CD14-positive monocyte (primary cell): Measurements from ENCODE around the gene FOXO4. TPM values are rescaled to one million over a fixed set of nuclear protein-coding genes. Genes with fewer than 3 reads are reported as not detected.

Experiments
- DNase-seq, 3 donors: peaks; one replicate each; pipeline ENCODE4 v3.0.0-alpha.2; 2011 to 2022
- H2AFZ ChIP-seq: 2 replicates; pipeline ENCODE4 v1.6.0; 2012; ENCODE audit warnings: mild to moderate bottlenecking, low read depth, low read length, inconsistent platforms; ENCODE audit not compliant: insufficient read depth, poor library complexity, severe bottlenecking
- H3K27ac ChIP-seq, 2 donors: 1 replicate in 1 of 2; 2 replicates in 1 of 2; pipeline ENCODE4 v1.5.1; 2012 to 2013; ENCODE audit warnings: low read length in 2 of 2, control low read depth in 1 of 2, inconsistent platforms in 1 of 2, low read depth in 1 of 2, mild to moderate bottlenecking in 1 of 2
- H3K27me3 ChIP-seq, 2 donors: one replicate each; pipeline versions ENCODE4 v1.6.0 to v1.6.1; 2011 to 2013; ENCODE audit warnings: low read length in 2 of 2; ENCODE audit not compliant: control insufficient read depth in 2 of 2, insufficient read depth in 2 of 2
- H3K36me3 ChIP-seq, 2 donors: replicated peaks in 1 of 2; 1 replicate in 1 of 2; 2 replicates in 1 of 2; pipeline versions ENCODE4 v1.5.1 to v1.6.1; 2012 to 2013; ENCODE audit warnings: low read length in 2 of 2, control low read depth in 1 of 2, inconsistent platforms in 1 of 2, mild to moderate bottlenecking in 1 of 2; ENCODE audit not compliant: insufficient read depth in 2 of 2, control insufficient read depth in 1 of 2
- H3K4me1 ChIP-seq, 2 donors: 1 replicate in 1 of 2; 2 replicates in 1 of 2; pipeline versions ENCODE4 v1.5.1 to v1.6.1; 2012 to 2013; ENCODE audit warnings: low read length in 2 of 2, control low read depth in 1 of 2, inconsistent platforms in 1 of 2, mild to moderate bottlenecking in 1 of 2, moderate library complexity in 1 of 2; ENCODE audit not compliant: insufficient read depth in 2 of 2, control insufficient read depth in 1 of 2
- H3K4me2 ChIP-seq: replicated peaks from 2 replicates; pipeline ENCODE3; 2012; ENCODE audit warnings: low read length, moderate library complexity, mild to moderate bottlenecking; ENCODE audit not compliant: poor library complexity, severe bottlenecking; ENCODE audit errors: extremely low read depth
- H3K4me3 ChIP-seq, 3 experiments: fragments of 200-600 bp in 1 of 3; sonication (generic) in 1 of 3; replicated peaks in 1 of 3; 1 replicate in 2 of 3; 2 replicates in 1 of 3; pipeline ENCODE4 v1.5.1; 2011 to 2013; ENCODE audit warnings: low read length in 3 of 3, mild to moderate bottlenecking in 3 of 3, control low read depth in 2 of 3, low read depth in 2 of 3, inconsistent platforms in 1 of 3, moderate library complexity in 1 of 3
- H3K79me2 ChIP-seq: 2 replicates; pipeline ENCODE4 v1.6.0; 2012; ENCODE audit warnings: mild to moderate bottlenecking, control low read depth, inconsistent platforms, low read length, moderate library complexity; ENCODE audit not compliant: insufficient read depth
- H3K9ac ChIP-seq: 2 replicates; pipeline ENCODE4 v1.6.0; 2017; ENCODE audit warnings: low read length, mild to moderate bottlenecking; ENCODE audit not compliant: insufficient read depth, poor library complexity, severe bottlenecking
- H3K9me3 ChIP-seq, 2 donors: replicated peaks in 1 of 2; 1 replicate in 1 of 2; 2 replicates in 1 of 2; pipeline versions ENCODE4 v1.5.1 to v1.6.1; 2012 to 2013; ENCODE audit warnings: low read length in 2 of 2, control low read depth in 1 of 2; ENCODE audit not compliant: control insufficient read depth in 1 of 2, insufficient read depth in 1 of 2
- H4K20me1 ChIP-seq: 2 replicates; pipeline ENCODE4 v1.6.0; 2012; ENCODE audit warnings: mild to moderate bottlenecking, low read length, control low read depth, moderate library complexity; ENCODE audit not compliant: insufficient read depth
- H3K27ac Mint-ChIP-seq, 7 donors: one replicate each; pipeline ENCODE4 v1.8.0; 2020; ENCODE audit warnings: mild to moderate bottlenecking in 7 of 7, mixed read lengths in 7 of 7, moderate library complexity in 6 of 7, inconsistent platforms in 2 of 7
- H3K27me3 Mint-ChIP-seq, 3 donors: one replicate each; pipeline ENCODE4 v1.8.0; 2021 to 2022; ENCODE audit warnings: low read depth in 3 of 3, mild to moderate bottlenecking in 3 of 3, mixed read lengths in 3 of 3, moderate library complexity in 3 of 3, inconsistent platforms in 1 of 3
- H3K36me3 Mint-ChIP-seq, 2 donors: one replicate each; pipeline ENCODE4 v1.8.0; 2020; ENCODE audit warnings: mixed read lengths in 2 of 2, inconsistent platforms in 1 of 2, mild to moderate bottlenecking in 1 of 2
- H3K4me1 Mint-ChIP-seq: one replicate; pipeline ENCODE4 v1.8.0; 2020; ENCODE audit warnings: mild to moderate bottlenecking, mixed read lengths
- H3K4me3 Mint-ChIP-seq, 2 donors: one replicate each; pipeline ENCODE4 v1.8.0; 2020; ENCODE audit warnings: mild to moderate bottlenecking in 2 of 2, mixed read lengths in 2 of 2, moderate library complexity in 1 of 2
- H3K9me3 Mint-ChIP-seq, 7 donors: one replicate each; pipeline ENCODE4 v1.8.0; 2020 to 2022; ENCODE audit warnings: mixed read lengths in 7 of 7, mild to moderate bottlenecking in 6 of 7, moderate library complexity in 6 of 7, inconsistent platforms in 2 of 7
- CTCF ChIP-seq: fragments of 200-600 bp; IDR thresholded peaks from one replicate; pipeline ENCODE4 v1.8.0; 2022; ENCODE audit warnings: antibody characterized with exemption, mild to moderate bottlenecking
- WGBS: methylation state at CpG from one replicate; pipeline ENCODE4 v1.1.5; 2013; ENCODE audit warnings: missing lambda C conversion rate; ENCODE audit not compliant: insufficient coverage; 5-methylcytosine and 5-hydroxymethylcytosine counted together
- intact Hi-C, 2 donors: fragments of 100-400 bp; cut with micrococcal nuclease; formaldehyde crosslinking; loops; one replicate each; pipeline versions ENCODE4 v1.15.0 to v1.15.1; 2023
- polyA plus RNA-seq, 3 donors: library from polyadenylated mRNA; depleted of rRNA in 1 of 3; unstranded in 2 of 3; stranded (reverse) in 1 of 3; fragments of 300-500 nt in 2 of 3; fragments of >200 nt in 1 of 3; fragmentation: Illumina TruSeq in 2 of 3; gene quantifications; 1 replicate in 2 of 3; 2 replicates in 1 of 3; pipeline ENCODE4 v1.2.3, GENCODE V29; 2012 to 2021

FOXO4 gene
- polyA plus RNA-seq, 3 donors = 1.4 to 9.2 (median 1.5) TPM

- peaks cover 8% of the 10 kb centered on the region for H3K79me2 ChIP-seq
- peaks cover 0 to 6% (median 0%) of the 10 kb centered on the region in 3 donors for H3K27me3 Mint-ChIP-seq
- intact Hi-C loops = no loop called here
- H3K9ac ChIP-seq = peak overlapping the region; percentile 50
- TF ChIP-seq CTCF = no peak
- H3K27ac Mint-ChIP-seq = peak overlapping the region; percentile 58 to 83 (median 74)
- peak in 2 of 3 donors; percentile 2 to 6 for DNase-seq
- H3K27me3 ChIP-seq = no peaks in the 10 kb centered on the region
- H3K4me1 ChIP-seq = peaks cover 35 to 42% of the 10 kb centered on the region in 2 donors
- peak overlapping the region; percentile 63 for H2AFZ ChIP-seq
- peaks cover 0 to 2% of the 10 kb centered on the region in 2 donors for H3K36me3 Mint-ChIP-seq
- H3K36me3 ChIP-seq = no peaks in the 10 kb centered on the region
- no peaks in the 10 kb centered on the region for H3K9me3 ChIP-seq
- peak overlapping the region; percentile 77 to 85 for H3K4me3 Mint-ChIP-seq
- H4K20me1 ChIP-seq = no peaks in the 10 kb centered on the region
- peaks cover 41% of the 10 kb centered on the region for H3K4me1 Mint-ChIP-seq
- H3K27ac ChIP-seq = peak overlapping the region; percentile 65 to 68
- peak overlapping the region; percentile 75 for H3K4me2 ChIP-seq
- H3K9me3 Mint-ChIP-seq = peaks cover 0 to 4% (median 0%) of the 10 kb centered on the region in 7 donors
- peak overlapping the region; percentile 43 to 75 (median 46) for H3K4me3 ChIP-seq
- 4% methylated on average over 4 of the region's 7 CpGs for WGBS
Observed at GRCh38 chrX:71052721-71053120, 42.9 kb upstream of the FOXO4 start.

- Mint-ChIP-seq H3K27ac (peak overlapping the region; percentile 58 to 83 (median 74)), H3K4me1 (peaks cover 41% of the 10 kb centered on the region), H3K36me3 (peaks cover 0 to 2% of the 10 kb centered on the region in 2 donors), H3K9me3 (peaks cover 0 to 4% (median 0%) of the 10 kb centered on the region in 7 donors), H3K27me3 (peaks cover 0 to 4% (median 0%) of the 10 kb centered on the region in 3 donors), H3K4me3 (peak overlapping the region; percentile 77 to 85)
- Histone ChIP-seq H3K9me3 (no peaks in the 10 kb centered on the region), H3K4me1 (peaks cover 40 to 46% of the 10 kb centered on the region in 2 donors), H3K27ac (peak overlapping the region; percentile 65 to 68), H3K4me2 (peak overlapping the region; percentile 75), H3K27me3 (no peaks in the 10 kb centered on the region), H3K4me3 (peak overlapping the region; percentile 43 to 75 (median 46)), H4K20me1 (no peaks in the 10 kb centered on the region), H3K79me2 (peaks cover 8% of the 10 kb centered on the region), H3K36me3 (no peaks in the 10 kb centered on the region), H3K9ac (peak overlapping the region; percentile 50), H2AFZ (peak overlapping the region; percentile 63)
- 76% methylated on average over 4 of the region's 18 CpGs for whole genome bisulfite sequencing
- intact Hi-C loops = no loop called here
- TF ChIP-seq CTCF = no peak
- peak; percentile 18 to 45 (median 27) for DNase-seq
Observed at GRCh38 chrX:71053217-71053621, 42.4 kb upstream of the FOXO4 start.
